T-helper 1 cell treated with Interleukin-12 subunit alpha and Interleukin-12 subunit beta and Interleukin-4 antibody, amounts not matched to agents 30 ng/mL and 1 ng/mL, for 36 hours (primary cell): ENCODE measurements around the gene LRP1. TPM values are rescaled to one million over a fixed set of nuclear protein-coding genes. Genes with fewer than 3 reads are reported as not detected.

Source experiments
- total RNA-seq: library from RNA; stranded (reverse); gene quantifications from 2 replicates; pipeline ENCODE4 v1.2.3, GENCODE V29; 2022

The LRP1 gene
- total RNA-seq, 1 donor from 2014 or later: 0.86 TPM

Other genes starting within 250 kb of the LRP1 start
- gene SDR9C7, start 194.1 kb upstream of the LRP1 start, total RNA-seq: not detected in 2 replicates
- 0.41 and 0.47 TPM in 2 replicates for gene RDH16, start 170.9 kb upstream of the LRP1 start, total RNA-seq
- gene ZBTB39, start 121.9 kb upstream of the LRP1 start, total RNA-seq: 9.7 and 10.0 TPM in 2 replicates
- gene TAC3, start 112.0 kb upstream of the LRP1 start, total RNA-seq: 0.39 TPM in 1 of 2 replicates, not detected in the other
- gene MYO1A, start 78.4 kb upstream of the LRP1 start, total RNA-seq: 1.4 and 1.5 TPM in 2 replicates
- 40.0 and 45.4 TPM in 2 replicates for gene NEMP1, start 49.7 kb upstream of the LRP1 start, total RNA-seq
- gene NAB2, start 39.4 kb upstream of the LRP1 start, total RNA-seq: 12.3 and 14.4 TPM in 2 replicates
- gene STAT6, start 17.1 kb upstream of the LRP1 start, total RNA-seq: 165 and 178 TPM in 2 replicates
- gene LRP1-AS, start 19.1 kb downstream of the LRP1 start, total RNA-seq: not detected in 2 replicates
- 0.37 and 0.56 TPM in 2 replicates for gene NXPH4, start 88.3 kb downstream of the LRP1 start, total RNA-seq
- 166 and 181 TPM in 2 replicates for gene SHMT2, start 101.2 kb downstream of the LRP1 start, total RNA-seq
- 4.2 and 5.7 TPM in 2 replicates for gene STAC3, start 122.7 kb downstream of the LRP1 start, total RNA-seq